Measurements from ENCODE around the gene SFXN4. TPM values are rescaled to one million over a fixed set of nuclear protein-coding genes. Genes with fewer than 3 reads are reported as not detected.

SFXN4 gene
- total RNA-seq, 3 donors from 2014 or later (not counting 1 experiment from before 2014, with no cell fraction given): 5.5 to 13.7 (median 8.1) TPM

GRCh38 chr10:119135513-119135881 is 30.0 kb downstream of the SFXN4 start:
- DNase-seq: no peak
- intact Hi-C loops (cut with micrococcal nuclease): no loop called here
- Mint-ChIP-seq H3K27ac (peak overlapping the region; percentile 64 to 81), H3K27me3 (ENCODE audit: low read depth in 2 of 2) (no peaks in the 10 kb centered on the region), H3K4me1 (peaks cover 28 to 35% of the 10 kb centered on the region in 2 donors), H3K9me3 (no peaks in the 10 kb centered on the region), H3K36me3 (no peaks in the 10 kb centered on the region), H3K4me3 (peak overlapping the region; percentile 29)
- ATAC-seq: no peak
- H3K36me3 ChIP-seq (ENCODE audit: control insufficient read depth, insufficient read depth, low read length): peaks cover 17% of the 10 kb centered on the region
- no peaks in the 10 kb centered on the region for H3K9me3 ChIP-seq (ENCODE audit: control insufficient read depth, insufficient read depth, low read length)
- H3K4me1 ChIP-seq (ENCODE audit: control insufficient read depth, insufficient read depth, low read length): peaks cover 28% of the 10 kb centered on the region
- no peak overlapping the region for H3K4me3 ChIP-seq (ENCODE audit: low read length)
- H3K27me3 ChIP-seq (ENCODE audit: control insufficient read depth, insufficient read depth, low read length): no peaks in the 10 kb centered on the region
- WGBS (ENCODE audit: insufficient coverage): 54% methylated on average over 2 of the region's 4 CpGs
- no peak for TF ChIP-seq CTCF (IDR thresholded peaks at IDR 0.05)
- no peak overlapping the region for H3K27ac ChIP-seq (ENCODE audit: low read length)

DNA sequence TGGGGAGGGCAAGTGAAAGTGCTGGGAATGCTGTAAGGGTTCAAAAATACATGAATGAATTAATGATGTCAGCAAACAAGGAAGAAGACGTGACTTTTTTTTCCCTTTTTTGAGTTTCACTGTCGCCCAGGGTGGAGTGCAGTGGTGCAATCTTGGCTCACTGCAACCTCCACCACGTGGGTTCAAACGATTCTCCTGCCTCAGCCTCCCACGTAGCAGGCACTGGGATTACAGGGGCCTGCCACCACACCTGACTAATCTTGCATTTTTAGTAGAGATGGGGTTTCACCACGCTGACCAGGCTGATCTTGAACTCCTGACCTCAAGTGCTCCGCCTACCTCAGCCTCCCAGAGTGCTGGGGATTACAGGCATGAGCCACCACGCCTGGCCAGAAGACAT is 31.6 kb downstream of the SFXN4 start:
- H3K27me3 ChIP-seq (ENCODE audit: control insufficient read depth, insufficient read depth, low read length): no peaks in the 10 kb centered on the region
- Mint-ChIP-seq H3K4me3 (no peak overlapping the region), H3K9me3 (no peaks in the 10 kb centered on the region), H3K27me3 (ENCODE audit: low read depth in 2 of 2) (no peaks in the 10 kb centered on the region), H3K36me3 (peaks cover 13% of the 10 kb centered on the region), H3K27ac (peak overlapping the region; percentile 4 to 7), H3K4me1 (peaks cover 30% of the 10 kb centered on the region in 2 donors)
- H3K27ac ChIP-seq (ENCODE audit: low read length): no peak overlapping the region
- intact Hi-C loops (cut with micrococcal nuclease): loop anchor here (5.0 kb wide), 1 partner anchor 173 kb away; no protein-coding TSS in a partner anchor
- DNase-seq: no peak
- no peak for TF ChIP-seq CTCF (IDR thresholded peaks at IDR 0.05)
- peaks cover 29% of the 10 kb centered on the region for H3K4me1 ChIP-seq (ENCODE audit: control insufficient read depth, insufficient read depth, low read length)
- 81% methylated on average over 8 of the region's 8 CpGs for WGBS (ENCODE audit: insufficient coverage)
- no peak overlapping the region for H3K4me3 ChIP-seq (ENCODE audit: low read length)
- no peaks in the 10 kb centered on the region for H3K9me3 ChIP-seq (ENCODE audit: control insufficient read depth, insufficient read depth, low read length)
- ATAC-seq: no peak
- H3K36me3 ChIP-seq (ENCODE audit: control insufficient read depth, insufficient read depth, low read length): peaks cover 26% of the 10 kb centered on the region

- intact Hi-C loops (cut with micrococcal nuclease): loop anchor here (5.0 kb wide), 1 partner anchor 175 kb away; no protein-coding TSS in a partner anchor
These were observed 32.8 kb downstream of the SFXN4 start for GRCh38 chr10:119132521-119133345.

More at GRCh38 chr10:119132521-119133345, 32.8 kb downstream of the SFXN4 start:
- no peak for TF ChIP-seq CTCF (IDR thresholded peaks at IDR 0.05)
- no peaks in the 10 kb centered on the region for H3K27me3 Mint-ChIP-seq (ENCODE audit: low read depth in 2 of 2)
- H3K4me3 Mint-ChIP-seq: peak overlapping the region; percentile 95
- no peaks in the 10 kb centered on the region for H3K27me3 ChIP-seq (ENCODE audit: control insufficient read depth, insufficient read depth, low read length)
- no peaks in the 10 kb centered on the region for H3K9me3 Mint-ChIP-seq
- DNase-seq (no peak), ATAC-seq (no peak)
- H3K27ac ChIP-seq (ENCODE audit: low read length): peak overlapping the region; percentile 81
- 92% methylated on average over 14 of the region's 14 CpGs for WGBS (ENCODE audit: insufficient coverage)
- peaks cover 30% of the 10 kb centered on the region in 2 donors for H3K4me1 Mint-ChIP-seq
- peaks cover 29% of the 10 kb centered on the region for H3K4me1 ChIP-seq (ENCODE audit: control insufficient read depth, insufficient read depth, low read length)
- H3K36me3 Mint-ChIP-seq: peaks cover 14% of the 10 kb centered on the region
- peak overlapping the region; percentile 94 to 96 for H3K27ac Mint-ChIP-seq
- no peak overlapping the region for H3K4me3 ChIP-seq (ENCODE audit: low read length)
- peaks cover 28% of the 10 kb centered on the region for H3K36me3 ChIP-seq (ENCODE audit: control insufficient read depth, insufficient read depth, low read length)
- no peaks in the 10 kb centered on the region for H3K9me3 ChIP-seq (ENCODE audit: control insufficient read depth, insufficient read depth, low read length)
